HepG2 (cell line): ENCODE measurements around the gene COMMD4.

ENCODE experiments used
- BCLAF1 ChIP-seq: fragments of 450-650 bp; IDR thresholded peaks from 2 replicates; pipeline ENCODE4 v1.6.1; 2017; ENCODE audit warnings: mild to moderate bottlenecking
- FOXO4 ChIP-seq: sonication (generic); formaldehyde crosslinking; conservative IDR thresholded peaks from 2 replicates; pipeline ENCODE4 v1.8.1; 2023; ENCODE audit warnings: missing genetic modification reagents
- KDM3A ChIP-seq: IDR thresholded peaks from 2 replicates; pipeline ENCODE4 v1.6.1; 2018; ENCODE audit warnings: low read depth, missing compliant biosample characterization
- MLX ChIP-seq: IDR thresholded peaks from 2 replicates; pipeline ENCODE4 v1.6.1; 2016
- SYNCRIP ChIP-seq: fragments of 200-400 bp; formaldehyde crosslinking; IDR thresholded peaks from 2 replicates; pipeline ENCODE4 v1.6.1; 2018; ENCODE audit warnings: mild to moderate bottlenecking, low read depth, low read length; ENCODE audit not compliant: insufficient read depth
- ZBTB40 ChIP-seq, 2 experiments: fragments of 450-650 bp in 1 of 2; sonication (generic) in 1 of 2; formaldehyde crosslinking in 1 of 2; IDR thresholded peaks; 2 replicates each; pipeline versions ENCODE4 v1.6.1 to v1.8.0; 2016 to 2022; ENCODE audit warnings: antibody characterized with exemption in 1 of 2, mild to moderate bottlenecking in 1 of 2, missing genetic modification reagents in 1 of 2
- ZNF674 ChIP-seq: sonication (generic); formaldehyde crosslinking; IDR thresholded peaks from 2 replicates; pipeline ENCODE4 v1.5.0; 2020; ENCODE audit warnings: low read depth, mild to moderate bottlenecking, missing genetic modification reagents

GRCh38 chr15:75358771-75359536 is 23.1 kb downstream of the COMMD4 start:
- TF ChIP-seq ZBTB40 (IDR thresholded peaks at IDR 0.05) = no peak
- no peak for TF ChIP-seq ZBTB40 (CRISPR knock-in tag; IDR thresholded peaks at IDR 0.05)
- TF ChIP-seq MLX = no peak
- TF ChIP-seq SYNCRIP = no peak
- no peak for TF ChIP-seq FOXO4 (CRISPR knock-in tag)
- TF ChIP-seq KDM3A (CRISPR knock-in tag) = no peak
- no peak for TF ChIP-seq BCLAF1
- no peak for TF ChIP-seq ZNF674
